ENCODE measurements around the gene COMMD3.
A peak's percentile ranks its signal among the peaks of the same experiment; 100 is the strongest.
"Not testable (repeated sequence)": the region's sequence is repeated elsewhere in the genome, so short reads cannot be mapped to it uniquely, and the experiment has no call there.

Gene COMMD3

DNA sequence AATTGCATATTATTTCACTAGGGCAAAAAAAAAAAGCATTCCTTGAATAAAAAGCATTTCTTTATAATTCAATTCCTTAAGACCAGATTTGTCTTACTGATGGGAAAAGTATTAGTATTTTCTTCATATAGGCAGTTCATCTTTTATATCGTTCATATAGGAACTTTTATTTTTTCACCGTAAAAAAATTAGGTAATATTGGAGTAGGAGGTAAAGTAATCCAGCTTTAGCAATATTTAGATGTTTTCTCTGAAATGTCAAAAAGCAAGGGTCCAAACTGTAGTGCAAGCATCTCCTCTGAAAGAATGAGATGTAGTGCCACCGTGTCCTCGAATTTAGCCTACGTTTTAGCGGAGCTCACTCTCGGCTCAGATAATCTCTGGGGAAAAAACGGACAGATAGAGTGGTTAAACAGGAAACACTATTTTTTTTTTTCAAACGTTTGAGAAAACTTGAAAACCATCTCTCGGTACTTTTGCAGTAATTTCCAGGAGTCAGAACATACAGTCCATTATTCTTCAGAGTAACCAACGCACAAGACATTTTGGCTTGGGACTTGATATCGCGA lies 23.7 kb downstream of the COMMD3 start:
- no peak for DNase-seq

DNA sequence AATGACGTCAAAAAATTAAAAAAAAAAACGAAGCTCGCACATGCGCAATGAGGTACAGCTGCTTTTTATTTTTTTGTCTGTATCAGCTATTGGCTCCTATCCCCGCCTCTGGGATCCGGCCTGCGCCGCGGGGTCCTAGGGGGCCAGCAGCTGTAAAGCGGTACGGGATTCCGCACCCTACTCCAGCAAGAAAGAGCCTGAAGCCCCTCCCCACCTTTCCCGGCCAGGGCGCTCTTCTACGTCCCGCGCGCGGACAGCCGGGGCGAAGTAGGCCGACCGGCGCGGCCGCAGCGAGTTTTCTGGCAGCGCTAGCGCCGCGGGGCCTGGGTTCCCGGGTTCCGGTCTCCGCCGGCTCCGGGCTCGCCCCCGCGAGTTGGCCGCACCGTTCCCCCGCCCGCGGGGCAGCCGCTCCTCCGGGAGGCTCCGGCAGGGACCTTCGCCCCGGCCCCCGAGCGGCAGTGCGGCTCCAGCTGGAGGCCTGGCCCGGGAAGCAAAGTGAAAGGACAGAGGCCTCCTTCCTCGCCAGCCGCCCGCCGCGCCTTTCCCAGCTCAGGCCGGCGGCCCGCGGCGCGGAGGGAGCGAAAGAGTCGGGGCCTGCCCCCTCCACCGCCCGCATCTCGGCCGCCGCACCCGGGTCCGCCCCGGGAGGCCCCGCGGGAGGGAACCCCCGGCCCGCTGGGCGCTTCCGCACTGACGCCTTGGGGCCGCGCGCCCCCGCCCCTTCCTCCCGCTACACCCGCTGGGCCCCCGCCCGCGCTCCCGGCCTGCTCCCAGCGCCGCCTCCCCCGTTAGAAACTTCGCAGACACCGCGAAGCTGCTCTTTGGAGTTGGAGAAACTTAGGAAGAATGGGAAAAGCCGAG lies 24.4 kb downstream of the COMMD3 start:
- peak; percentile 85 for DNase-seq

DNA sequence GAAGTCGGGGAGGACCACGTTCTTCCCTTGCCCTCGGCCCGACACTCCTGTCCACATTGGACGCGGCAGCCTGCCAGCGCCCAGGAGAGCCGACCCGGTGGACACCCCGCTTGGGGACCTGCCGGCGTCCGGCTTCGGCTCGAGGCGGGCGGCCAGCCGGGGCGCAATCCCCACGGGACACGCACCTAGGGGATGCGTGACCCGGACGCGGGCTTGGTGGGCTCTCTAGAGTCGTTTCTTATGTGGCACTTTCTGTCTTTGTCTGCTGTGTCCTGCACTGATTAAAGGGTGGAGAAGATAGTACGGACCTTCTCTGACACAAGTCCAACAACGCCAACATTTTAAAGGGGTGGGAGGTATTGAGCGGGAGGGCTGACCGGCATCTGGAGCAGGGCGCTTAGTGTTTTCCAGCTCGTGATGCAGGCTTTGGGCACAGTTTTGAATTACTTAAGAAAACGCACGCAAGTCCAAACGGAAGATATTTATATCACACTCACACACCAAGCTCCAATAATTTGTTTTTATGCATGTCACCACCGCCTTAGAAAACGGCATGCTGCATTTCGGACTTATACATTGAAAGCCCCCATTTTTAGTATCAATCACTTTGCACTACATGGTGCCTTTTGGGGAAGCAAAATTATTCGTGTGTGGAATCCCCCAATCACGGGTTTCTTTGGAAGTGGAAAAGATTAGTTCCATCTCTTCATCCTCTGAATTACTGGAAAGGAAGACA lies 25.2 kb downstream of the COMMD3 start:
- no peak for DNase-seq

DNA sequence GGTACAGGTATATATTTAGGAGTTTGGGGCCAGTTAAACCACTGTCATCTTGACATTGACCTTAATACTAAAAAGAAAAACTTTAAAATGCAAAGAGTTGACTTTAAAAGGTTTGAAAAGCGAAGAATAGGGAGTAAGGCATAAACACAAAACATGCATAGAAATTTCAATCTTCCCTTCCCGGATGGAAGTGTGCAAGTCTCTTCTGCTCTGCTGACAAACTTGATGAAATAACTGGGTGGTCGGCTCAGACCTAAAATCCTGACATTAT lies 25.7 kb downstream of the COMMD3 start:
- no peak for DNase-seq

DNA sequence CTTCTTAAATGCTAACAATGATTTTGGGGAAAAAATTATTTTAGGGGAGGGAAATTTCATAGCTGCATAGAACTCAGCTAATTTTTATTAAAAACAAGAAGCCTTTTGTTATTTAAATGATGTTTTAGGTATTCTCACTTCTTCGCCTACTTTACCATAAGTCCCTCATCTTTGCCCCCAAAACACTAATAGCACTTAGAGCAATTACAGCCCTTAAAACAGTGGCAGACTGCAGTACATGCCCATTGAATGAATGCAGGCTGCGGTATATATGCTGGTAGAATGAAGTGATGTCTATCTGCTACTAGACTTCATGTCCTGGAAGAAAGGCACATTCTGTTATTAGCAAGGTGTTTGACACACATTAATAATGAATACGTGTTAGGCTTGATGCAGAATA lies 26.2 kb downstream of the COMMD3 start:
- no peak for DNase-seq

DNA sequence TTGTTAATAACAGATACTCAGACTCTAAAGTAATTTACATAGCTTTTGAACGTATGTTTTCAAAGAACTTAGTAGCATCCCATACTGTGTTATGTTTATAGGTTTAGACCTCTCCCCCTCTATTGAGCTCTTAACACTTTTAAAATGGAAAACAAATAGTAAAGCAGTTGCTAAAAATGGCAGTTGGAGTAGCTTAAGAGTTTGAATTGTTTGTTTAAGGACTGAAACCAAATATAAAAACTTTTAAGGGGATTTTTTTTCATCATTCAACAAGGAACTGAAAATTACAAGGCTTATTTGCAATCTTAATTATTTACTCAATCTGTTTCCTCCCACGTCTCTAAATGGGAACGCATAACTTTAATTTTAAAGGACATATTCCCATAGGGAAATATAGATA lies 27.5 kb downstream of the COMMD3 start:
- no peak for DNase-seq

DNA sequence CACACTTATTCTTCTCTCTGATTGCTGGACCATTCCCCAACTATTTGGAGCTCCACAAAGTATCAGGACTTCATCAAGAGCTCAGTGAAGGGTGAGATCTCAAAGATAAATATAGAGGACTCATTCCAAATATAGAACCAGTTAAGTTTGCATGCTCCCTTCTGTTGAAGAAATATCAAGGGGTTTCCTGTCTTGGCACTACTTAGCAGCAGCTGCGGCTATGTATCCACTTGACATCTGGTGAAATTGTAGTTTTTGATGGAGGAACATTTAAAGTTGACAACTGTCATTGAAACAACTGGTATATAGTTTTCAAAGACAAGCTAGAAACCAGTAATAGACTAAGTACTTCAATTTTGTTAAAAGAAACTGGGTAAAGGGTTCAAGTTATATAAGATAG lies 28.1 kb downstream of the COMMD3 start:
- DNase-seq, result no peak

DNA sequence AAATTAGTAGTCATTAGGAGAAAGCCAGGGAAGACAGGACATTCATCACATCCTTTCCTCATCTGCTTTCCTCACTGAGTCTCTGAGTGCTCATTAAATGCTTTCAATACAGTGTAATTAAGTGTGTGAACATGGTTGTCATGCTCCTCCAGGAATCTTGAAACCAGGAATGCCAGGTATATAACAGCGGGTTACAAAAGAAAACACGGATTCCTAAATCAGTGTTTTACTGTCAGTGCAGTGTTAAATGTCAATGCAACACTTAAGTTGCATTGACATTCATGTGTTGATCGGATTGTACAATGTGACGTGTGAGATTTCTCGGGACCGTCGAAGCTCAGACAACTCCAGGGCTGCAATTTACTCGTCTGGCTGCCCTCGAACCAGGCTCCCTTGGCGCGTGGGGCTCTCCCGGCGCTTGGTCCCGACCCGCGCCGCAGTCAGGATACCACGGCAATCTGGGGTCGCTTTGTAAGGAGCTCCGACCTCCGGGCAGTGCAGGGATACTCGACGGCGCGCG lies 28.7 kb downstream of the COMMD3 start:
- no peak for DNase-seq

DNA sequence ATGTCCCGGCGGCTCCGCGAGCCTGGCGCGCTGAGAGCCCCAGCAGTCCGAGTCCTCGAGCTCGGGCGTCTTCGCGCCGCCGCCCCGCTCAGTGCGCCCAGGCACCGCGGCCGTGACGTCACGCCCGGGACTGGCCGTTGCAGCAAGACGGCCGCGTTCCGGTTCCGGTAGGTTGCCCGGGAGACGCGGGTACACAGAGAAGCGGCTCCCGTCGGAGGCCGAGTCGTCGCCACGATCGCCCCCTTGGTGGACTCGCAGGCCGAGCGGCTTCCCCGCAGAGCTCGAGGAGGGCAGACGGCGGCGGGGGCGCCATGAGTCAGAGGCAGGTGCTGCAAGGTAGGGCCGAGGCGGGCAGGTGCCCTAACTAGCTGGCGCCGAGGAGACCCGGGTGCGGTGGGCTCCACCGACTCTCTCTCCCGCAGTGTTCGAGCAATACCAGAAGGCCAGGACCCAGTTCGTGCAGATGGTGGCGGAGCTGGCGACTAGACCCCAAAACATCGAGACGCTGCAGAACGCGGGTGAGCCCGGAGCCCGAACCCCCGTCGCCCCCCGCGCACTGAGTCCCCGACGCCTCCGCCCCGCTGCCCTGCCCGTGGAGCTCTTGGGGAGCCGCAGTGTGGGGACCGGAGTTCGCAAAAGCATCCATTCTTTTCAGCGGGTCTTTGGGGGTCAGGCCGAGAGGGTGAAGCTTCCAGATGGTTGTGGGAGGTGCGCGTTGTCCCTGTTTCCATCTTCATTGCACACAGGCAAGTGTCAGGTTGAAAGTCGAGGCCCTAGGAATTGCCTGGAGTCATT lies 29.3 kb downstream of the COMMD3 start, which contains the start of gene SPAG6:
Gene SPAG6 (plus strand): TSS at position 196 of the 795 bp plus-strand sequence. CDS start 116 bp downstream, at position 312.
- DNase-seq, result no peak

DNA sequence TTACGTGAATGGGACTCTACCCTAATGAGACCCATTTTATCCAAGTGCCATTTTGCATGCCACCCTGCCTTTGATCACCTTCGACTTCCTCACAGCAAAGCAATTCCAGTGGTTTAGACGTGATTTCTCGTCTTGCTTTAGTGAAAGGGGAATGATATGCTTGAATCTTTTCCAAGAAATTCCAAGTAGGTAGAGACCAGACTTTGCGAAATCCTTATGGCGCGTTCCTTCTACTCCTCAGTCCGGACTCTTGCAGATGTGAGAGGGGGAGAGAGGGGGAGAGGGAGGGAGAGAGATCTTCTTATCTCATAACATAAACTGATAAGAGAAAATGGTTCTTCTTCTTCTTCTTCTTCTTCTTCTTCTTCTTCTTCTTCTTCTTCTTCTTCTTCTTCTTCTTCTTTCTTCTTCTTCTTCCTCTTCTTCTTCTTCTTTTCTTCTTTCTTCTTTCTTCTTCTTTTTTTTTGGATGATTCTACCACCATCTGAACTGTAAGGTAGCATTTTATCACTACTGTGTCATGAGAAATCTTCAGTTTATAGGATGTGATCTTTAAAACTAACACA lies 30.0 kb downstream of the COMMD3 start:
- DNase-seq, result no peak

DNA sequence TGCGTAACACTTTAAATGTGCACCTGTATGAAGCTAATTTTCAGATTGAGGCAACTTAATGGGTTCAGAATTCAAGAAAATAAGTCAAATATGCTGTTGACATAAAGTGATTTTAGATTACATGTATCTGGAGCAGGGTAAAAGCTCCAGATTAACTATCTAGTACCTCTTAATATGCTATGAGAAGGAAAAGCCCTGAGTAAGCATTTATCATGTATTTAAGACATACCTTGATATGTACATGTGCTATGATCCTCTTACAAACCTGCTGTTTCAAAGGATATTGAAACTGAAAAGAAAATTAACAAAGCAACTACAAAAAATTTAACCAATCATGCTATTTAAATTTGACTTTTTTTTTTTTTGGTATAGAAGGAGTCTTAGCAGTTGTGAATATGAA lies 33.6 kb downstream of the COMMD3 start:
- DNase-seq, result no peak

DNA sequence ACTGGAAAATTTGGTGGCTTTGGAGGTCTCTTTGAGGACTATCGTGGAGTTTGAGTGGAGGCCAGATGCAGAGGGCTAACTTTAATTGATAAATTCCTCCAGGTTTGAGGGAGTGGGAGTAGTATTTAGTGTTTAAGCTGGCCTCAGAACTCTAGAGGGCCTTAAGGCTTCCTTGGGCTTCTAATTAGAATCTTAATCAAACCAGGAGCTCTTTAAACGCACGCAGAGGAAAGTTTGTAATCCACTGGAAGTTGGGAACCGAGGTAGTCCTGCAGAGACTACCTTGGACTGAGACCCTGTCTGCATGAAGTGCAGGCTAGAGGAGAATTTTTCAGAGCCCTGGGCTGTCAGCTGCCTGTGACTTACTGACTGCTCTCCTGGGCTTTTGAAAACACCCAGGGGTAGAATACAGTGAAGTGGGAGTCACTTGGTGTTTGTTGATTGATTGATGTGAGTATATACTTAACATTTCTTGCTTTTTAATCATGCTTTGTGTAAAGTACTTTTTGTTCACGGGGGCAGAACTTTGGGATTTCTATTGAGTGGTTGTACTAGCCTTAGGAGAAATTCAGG lies 35.0 kb downstream of the COMMD3 start:
- no peak for DNase-seq

DNA sequence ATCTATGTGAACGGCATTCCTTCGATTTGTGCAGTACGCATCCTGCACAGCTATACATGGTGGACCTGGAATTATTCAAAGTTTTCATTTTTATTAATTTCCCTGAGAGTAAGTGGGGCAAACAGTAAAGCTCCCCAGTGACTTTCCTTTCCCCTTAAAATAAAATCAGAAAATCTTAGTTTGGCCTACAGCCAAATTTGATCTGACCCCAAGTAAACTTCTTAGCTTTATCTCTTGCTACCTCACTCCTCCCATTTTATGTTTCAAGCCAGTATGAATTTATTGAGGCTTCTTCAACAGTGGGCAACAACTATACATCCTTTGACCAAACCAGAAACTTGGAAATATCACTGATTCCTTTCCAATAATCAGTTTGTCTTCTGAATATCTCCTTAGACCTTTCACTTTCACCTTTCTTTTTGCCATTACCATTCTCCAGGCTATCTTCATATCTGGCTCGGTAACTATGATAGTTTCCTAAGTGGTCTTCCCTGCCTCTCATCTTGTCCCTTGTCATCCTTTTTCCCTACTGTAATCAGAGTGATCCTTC lies 40.2 kb downstream of the COMMD3 start:
- DNase-seq, result no peak

DNA sequence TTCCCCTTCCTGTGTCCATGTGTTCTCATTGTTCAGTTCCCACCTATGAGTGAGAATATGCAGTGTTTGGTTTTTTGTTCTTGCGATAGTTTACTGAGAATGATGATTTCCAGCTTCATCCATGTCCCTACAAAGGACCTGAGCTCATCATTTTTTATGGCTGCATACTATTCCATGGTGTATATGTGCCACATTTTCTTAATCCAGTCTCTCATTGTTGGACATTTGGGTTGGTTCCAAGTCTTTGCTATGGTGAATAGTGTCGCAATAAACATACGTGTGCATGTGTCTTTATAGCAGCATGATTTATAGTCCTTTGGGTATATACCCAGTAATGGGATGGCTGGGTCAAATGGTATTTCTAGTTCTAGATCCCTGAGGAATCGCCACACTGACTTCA lies 41.6 kb downstream of the COMMD3 start:
- not testable (repeated sequence) for DNase-seq

DNA sequence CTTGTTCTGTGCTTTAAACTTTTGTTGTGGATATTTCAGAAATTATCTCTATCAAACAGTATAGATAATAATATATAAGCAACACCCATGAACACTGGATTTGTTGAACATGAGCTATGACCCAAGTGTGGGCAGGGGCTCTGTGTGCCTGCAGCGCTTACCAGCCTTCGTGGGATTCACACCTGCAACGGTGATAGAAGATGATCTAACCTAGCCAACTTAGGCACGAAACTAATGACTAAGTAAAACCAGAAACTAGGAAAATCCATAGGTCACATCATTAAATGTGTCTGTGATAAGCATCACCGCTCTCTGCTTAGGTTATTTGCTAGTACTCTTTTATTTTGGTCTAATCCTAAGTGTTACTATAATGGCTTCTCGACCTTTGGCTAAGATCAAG lies 47.1 kb downstream of the COMMD3 start:
- no peak for DNase-seq

DNA sequence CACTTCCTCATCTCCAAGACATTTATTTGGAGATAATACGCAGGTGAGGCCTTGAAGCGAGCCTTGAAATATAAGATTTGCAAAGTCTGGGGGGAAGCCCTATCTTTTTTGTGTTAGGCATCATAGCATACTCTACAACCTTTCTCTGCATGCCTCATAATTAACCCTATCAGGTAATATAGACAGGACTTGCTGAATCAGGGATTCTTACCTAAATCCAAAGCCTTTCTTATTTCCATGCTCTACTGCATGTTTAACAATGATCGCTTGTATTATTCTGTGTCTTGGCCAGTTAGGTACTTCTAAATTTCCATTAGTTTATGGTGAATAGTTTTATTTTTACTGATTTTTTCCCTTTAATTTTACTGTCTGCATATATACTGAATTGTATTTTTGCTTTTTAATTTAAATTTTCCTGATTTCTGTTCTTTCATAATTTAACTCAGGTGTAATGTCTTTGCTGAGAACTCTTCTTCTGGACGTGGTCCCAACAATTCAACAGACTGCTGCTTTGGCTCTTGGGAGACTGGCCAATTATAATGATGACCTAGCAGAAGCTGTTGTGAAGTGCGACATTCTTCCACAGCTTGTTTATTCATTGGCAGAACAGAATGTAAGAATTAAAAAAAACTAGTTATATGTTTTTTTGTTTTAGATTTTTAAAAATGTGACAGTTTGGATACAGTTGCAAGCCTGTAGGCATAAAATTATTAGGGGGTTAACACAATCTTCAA lies 48.4 kb downstream of the COMMD3 start:
- no peak for DNase-seq

DNA sequence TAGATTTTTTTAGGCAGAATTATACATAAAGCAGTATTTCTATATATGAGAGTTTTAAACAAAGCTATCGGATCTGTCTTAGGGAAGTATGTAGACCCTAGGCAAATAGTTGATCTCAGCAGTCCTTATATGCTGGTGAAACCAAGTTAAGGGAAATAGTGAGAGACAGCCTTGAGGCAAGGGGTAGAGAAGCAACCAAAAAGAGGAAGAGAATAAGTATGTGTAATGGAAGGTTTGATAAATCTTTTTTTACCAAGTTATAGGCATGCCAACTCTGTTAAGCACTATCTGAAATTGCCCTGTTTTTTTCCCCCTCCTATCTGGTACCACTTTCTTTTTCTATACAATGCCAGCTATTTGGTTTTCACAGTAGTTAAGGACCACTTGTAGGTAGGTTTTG lies 49.0 kb downstream of the COMMD3 start:
- no peak for DNase-seq

DNA sequence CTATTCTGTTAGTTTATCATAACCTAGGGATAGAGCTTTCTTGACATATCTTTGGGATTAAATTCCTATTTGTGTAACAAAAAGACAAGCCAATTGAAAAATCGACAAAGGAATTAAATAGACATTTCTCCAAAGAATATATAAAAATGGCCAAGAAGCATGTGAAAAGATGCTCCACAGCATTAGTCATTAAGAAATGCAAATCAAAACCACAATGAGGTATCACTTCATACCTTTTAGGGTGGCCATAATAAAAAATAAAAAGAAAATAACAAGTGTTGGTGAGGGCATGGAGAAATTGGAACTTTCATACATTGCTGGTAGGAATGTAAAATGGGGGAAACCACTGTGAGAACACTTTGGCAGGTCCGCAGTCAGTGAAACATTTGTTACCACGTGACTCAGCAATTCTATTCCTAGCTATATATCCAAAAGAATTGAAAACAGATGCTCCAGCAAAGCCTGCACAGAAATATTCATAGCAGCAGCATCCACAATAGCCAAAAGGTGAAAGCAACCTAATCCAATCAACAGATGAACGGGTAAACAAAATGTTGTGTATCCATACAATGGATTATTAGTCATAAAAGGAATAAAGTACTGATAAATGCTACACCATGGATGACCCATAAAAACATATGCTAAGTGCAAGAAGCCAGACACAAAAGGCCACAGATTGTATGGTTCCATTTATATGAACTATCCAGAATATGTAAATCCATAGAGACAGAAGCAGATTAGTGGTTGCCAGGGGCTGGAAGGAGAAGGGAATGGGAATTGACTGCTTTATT lies 49.7 kb downstream of the COMMD3 start:
- DNase-seq, result peak; percentile 58

DNA sequence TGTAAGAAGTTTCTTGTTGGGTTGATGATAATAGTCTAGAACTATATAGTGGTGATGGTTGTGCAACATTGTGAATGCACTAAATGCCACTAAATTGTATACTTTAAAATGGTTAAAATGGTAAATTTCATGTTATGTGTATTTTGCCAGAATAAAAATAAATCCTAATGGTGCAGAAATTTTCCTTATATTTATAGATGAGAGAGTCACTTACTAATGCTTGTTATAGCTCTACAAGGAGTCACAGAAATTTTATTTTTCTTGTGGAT lies 50.2 kb downstream of the COMMD3 start:
- no peak for DNase-seq

DNA sequence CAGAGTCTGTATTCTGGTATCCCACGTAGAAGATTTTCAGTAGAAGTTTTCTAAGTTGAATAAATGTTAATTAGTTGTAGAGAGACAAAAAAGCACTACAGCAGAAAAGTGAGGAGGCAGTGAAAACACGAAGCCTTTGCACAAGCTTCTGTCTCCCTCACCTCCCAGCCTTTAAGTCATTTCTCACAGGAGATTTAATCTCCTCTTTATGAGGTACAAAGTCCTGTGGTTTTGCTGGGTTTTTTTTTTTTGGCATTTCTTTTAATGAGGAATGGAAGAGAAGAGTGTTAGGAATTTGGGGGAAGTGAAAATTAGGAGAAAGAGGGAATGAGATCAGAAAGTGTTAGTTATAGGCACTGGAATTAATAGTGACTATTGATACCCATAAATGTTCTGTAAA lies 50.6 kb downstream of the COMMD3 start:
- no peak for DNase-seq

DNA sequence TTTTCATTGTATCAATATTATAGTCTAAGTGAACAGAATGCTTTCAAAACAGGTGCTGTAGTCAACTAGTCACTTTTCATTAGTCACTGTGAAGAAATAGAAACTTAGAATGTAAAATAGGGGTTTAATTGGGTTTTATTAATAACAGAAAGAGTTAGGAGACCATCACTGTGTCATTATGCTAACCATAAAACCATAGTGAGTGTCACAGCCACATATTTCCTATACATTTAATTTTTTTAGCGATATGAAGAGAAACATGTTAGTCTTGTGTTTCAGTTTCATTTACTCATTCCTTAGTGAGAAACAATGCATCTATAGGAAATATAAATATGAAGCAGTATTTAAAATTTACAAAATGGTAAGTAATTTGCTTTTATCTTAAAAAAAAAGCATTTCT lies 51.3 kb downstream of the COMMD3 start:
- DNase-seq, result no peak

Measured in fibroblast of skin of scalp (primary cell).